Activated CD4-positive, alpha-beta T cell treated with anti-CD3 and anti-CD28 coated beads for 1 hour (primary cell): ENCODE measurements around the gene HDAC4.

Source experiments
- DNase-seq: peaks from one replicate; pipeline ENCODE4 v3.0.0-alpha.2; 2020

HDAC4 gene

GRCh38 chr2:239033801-239034560 is 366.8 kb downstream of the HDAC4 start:
- no peak for DNase-seq

- no peak for DNase-seq
These were observed 370.9 kb downstream of the HDAC4 start for GRCh38 chr2:239029958-239030357.

DNA sequence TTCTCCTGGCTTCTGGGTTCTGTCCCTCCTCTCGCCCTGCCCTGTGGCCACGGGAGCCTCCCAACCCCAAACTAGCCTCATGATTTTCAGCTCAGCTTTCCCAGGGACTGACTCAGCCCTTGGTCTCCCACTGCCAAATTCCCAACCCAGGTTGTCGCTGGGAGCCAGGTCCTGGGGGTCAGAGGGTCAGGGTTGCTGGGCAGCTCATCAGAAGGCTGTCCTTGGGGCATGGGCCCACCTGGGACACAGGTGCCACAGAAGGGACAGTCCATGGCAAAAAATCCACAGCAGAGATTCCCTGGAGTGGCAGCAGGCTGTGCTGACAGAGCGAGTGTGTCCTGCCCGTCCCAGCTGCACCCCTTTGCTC is 372.6 kb downstream of the HDAC4 start:
- no peak for DNase-seq

DNA sequence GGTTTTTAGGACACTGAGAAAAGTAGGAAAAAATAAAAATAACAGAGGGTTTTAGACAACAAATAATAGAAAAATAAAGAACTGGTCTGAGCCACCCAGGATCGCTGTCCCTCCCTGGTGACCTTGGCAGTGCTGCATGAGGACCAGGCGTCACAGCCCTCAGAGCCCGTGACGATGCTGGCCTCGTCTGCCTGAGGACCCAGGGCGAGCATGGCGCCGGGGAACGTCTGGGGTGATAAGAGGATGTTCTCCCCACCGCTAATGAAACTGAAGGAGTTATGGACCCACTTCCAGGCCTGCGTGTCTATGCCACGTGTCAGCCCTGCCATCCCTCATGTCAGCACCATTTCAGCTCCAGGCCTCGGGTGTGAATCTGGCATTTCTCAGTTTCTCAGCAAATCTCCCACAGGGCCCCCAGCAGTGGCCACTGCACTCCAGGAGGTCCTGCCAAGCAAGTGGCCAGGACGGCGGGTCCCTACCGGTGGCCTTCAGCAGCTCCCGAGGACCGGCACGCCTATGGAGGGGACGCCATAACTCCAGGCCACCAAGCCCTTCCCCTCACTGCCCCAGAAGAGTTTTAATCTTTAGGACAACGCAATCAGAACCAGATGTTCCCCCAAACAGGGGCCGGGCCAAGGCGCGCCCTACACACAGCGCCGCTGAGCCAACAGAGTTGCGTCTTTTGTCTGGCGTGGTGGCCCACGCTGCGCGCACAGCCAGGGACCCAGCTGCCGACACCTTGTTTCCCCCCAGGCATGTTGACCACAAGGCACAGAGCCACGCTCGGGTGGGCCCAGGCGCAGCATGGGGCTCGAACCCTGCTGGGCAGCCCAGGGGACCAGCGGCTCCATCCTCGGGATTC is 373.2 kb downstream of the HDAC4 start:
- DNase-seq: no peak

DNA sequence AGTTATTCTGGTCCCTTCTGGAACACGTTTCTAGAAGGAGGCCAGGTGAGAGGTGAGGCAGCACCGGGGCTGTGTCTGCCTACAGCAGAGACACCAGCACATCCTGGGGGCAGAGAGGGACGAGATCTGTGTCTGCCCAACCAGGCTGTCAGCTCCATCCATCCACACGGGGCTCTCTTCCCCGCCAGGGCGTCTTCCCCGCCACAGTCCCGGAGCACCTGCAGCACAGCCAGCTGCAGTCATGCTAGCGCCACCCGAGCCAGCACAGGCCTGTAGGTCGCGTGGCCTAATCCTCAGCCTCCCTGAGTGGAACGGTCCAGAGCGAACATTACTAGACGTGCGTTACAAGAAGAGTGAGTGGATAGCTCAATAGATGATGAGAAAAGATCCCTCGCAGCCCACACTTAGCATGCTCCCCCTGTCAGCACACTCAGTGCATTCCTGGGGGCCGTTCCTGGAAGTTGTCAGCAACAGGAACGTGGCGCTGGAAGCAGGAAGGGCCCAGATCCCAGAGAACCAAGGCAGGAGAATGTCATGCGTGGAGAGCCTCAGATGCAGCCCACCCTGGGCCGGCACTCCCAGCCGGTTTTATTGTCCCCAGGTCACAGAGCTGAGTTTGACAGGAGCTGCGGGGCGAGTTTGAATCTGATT is 374.0 kb downstream of the HDAC4 start:
- no peak for DNase-seq

DNA sequence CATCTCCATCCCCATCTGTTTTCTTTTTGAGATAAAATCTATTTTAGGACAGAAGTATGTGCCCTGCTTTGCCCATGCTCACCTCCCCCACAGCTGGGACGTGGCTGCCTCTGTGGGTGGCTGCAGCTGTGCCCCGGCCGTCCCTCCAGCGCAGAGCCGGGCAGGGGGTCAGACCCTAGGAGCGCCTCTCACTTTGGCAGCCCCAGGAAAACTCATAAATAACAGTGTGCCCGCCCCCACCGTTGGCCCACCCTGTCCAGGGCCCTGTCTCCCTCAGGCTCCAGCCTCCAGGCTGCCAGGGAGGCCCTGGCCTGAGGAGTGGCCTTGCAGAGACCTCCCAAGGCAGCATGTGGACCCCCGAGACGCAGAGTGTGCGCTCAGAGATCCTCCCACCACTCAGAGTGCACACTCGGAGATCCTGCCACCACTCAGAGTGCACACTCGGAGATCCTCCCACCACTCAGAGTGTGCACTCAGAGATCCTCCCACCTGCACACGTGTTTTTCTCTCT is 374.8 kb downstream of the HDAC4 start:
- no peak for DNase-seq

GRCh38 chr2:239025096-239025801 is 375.6 kb downstream of the HDAC4 start:
- no peak for DNase-seq

DNA sequence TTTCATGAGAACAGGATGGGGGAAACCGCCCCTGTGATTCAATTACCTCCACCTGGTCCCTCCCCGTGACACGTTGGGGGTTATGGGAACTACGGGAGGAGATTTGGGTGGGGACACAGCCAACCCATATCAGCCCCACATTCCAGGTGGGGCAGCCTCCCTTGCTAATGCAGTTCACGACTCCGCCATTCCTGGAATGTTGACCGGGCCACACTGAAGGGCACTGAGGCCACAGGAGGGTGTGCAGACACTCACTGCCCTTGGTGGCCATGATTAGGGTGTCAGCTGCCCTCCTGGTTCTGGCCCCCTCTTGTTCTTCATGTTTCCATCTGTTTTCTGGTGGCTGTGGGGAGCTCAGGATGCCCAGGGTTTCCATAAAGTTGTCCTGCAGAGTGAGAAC is 376.6 kb downstream of the HDAC4 start:
- DNase-seq: no peak

DNA sequence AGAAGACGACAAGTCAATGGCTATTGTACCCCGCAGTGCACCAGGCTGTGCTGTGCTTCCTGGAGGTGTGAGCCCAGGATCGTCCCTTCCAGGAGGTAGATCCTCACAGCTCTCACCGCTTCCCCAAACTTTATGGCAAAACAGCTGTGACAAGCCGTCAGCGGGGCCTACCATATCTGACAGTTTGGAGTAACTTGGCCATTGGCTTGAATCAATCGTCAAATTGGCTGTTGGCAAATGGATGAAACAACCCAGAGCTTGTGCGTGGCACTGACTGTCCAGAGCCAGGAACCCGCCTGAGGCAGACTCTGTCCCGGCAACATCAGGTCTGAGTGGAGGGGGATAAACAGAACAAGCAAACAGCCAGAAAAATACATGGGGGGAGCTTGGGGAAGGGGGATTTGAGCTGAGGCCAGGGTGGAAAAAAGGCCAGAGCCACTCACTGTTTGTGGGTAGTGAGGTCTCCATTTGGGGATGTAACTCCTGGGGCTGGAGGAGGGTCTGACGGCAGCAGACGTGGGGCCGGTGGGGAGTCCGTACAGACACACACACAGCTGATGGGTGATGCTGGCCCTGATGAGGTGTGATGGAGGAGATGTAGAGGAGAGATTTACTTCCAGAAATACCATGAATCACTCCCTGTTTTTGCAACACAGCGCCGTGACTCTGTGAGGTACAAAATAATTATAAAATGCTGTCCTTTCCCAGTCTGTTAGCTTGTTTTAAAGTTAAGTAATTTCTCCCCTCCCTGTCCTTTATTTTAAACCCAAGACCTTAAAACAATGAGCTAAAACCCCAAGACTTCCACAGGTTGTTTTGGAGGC is 378.2 kb downstream of the HDAC4 start:
- DNase-seq: no peak

DNA sequence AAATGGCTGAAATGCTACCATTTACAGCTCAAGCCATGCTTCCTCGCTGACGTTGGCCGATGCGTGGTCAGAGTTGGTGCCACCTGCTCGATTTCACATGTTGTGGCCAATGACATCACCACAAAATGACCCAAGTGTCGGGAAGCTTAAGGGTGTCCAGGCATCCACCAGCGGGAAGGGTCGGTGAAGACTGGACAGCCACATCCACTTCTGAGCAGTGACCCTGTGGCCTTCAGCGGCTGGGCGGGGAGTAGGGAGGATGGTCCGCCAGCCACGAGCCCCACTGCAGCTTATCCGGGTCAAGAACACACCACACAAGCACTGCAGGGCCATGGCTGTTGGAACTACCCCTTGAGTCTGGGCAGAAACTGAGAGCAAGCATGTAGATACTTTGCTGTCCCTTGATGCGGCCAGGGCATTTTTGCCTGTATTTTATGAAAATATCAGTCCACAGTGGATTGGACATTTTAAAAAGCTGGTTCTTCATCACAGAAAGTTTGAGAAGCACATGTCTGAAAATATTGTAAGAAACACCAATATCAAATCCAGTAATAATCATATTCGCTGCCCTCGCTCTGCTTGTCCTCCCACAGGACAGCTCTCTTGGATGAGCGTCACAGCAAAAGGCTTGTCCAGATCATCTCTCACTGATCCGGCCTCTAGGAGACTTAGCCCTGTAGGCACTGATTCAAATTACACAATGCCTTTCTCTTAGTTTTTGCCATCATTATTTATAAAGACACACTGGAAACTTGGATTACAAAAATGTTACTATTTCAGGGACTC is 379.0 kb downstream of the HDAC4 start:
- DNase-seq: no peak

DNA sequence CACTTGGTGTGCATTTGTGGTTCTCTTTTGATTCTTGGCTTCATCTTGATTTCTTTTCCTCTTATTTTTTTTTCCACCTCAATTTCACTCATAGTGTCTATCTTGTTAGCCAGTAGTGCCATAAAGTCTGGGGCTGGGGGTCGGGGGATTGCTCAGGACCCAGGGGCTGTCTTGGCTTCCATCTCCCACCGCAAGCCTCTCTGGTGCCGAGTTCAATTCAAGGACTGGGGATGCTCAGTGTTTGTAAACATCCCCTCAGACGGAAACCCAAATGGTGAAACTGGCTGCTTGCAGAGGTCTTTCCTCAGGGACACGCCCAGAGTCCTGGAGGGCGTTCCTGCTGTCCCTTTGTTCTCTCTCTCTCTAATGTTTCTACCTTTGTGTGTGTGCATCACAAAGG is 379.6 kb downstream of the HDAC4 start:
- no peak for DNase-seq

- no peak for DNase-seq
These were observed 380.2 kb downstream of the HDAC4 start for GRCh38 chr2:239020541-239021041.

DNA sequence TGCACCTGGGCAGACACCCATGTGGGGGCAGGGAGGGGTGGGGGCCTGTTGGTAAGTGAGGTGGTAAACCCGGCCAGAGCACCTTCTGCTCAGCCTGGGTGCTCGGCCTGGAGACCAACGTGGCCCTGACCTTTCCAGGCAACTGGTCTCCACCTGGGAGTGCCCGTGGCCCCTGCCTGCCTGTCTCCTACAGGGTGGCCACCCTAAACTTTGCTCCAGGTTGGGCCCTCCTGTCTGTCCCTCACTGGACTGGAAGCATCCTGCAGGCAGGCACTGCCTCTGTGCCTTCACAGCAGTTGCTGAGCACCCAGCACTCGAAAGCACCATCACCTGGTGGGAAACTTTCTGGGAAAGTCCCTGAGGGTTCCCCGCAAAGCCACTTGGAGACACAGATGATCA is 381.6 kb downstream of the HDAC4 start:
- no peak for DNase-seq

- DNase-seq: no peak
These were observed 382.3 kb downstream of the HDAC4 start for GRCh38 chr2:239018271-239019182.

GRCh38 chr2:239017491-239018098 is 383.2 kb downstream of the HDAC4 start:
- no peak for DNase-seq

- DNase-seq: no peak
These were observed 384.7 kb downstream of the HDAC4 start for GRCh38 chr2:239015901-239016675.

DNA sequence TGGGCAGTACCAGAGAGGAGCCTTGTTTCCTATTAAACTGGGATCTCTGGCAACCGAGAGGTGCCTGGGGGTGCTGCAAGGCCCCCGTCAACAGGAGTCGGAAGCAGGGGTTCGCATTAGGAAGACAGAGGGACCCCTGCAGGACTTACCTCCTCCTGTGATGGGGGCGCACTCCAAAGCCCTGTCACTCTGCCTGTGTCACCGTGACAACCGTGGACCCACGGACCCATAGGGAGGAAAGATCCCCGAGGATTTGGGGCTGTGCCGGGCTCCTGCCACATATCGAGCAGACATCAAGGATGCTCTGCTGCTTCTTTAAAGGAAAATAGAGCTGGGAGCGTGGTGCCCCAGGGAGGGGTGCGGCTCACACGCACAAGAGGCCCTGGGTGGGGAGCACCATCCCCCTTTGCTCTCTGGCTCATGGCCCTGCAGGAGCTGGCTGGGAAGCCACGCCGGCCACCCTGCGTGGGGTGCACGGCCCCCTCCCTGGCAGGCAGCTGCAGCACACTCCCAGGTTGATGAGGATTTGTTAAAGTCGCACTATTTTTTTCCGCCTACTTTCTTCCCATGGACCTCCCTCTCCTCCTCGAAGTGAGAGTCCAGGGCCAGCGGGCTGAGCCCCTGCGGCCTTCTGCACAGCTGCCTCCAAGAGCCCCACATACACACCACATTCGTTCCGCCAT is 385.5 kb downstream of the HDAC4 start:
- no peak for DNase-seq
